Measurements from ENCODE around the gene SDC1.

GRCh38 chr2:20181761-20182160 is 43.2 kb downstream of the SDC1 start:
- TF ChIP-seq CTCF (IDR thresholded peaks at IDR 0.05) (no peak), POLR2A (IDR thresholded peaks at IDR 0.05) (no peak), EP300 (IDR thresholded peaks at IDR 0.05) (no peak)

Measured in ovary (tissue), 3 donors.